GM19395 (cell line): ENCODE data around the gene ITGA5.

ENCODE experiments used
- ATAC-seq: cut with Tn5 transposase; IDR thresholded peaks from one replicate; pipeline ENCODE4 v1.9.1; 2021; ENCODE audit warnings: mild to moderate bottlenecking, moderate library complexity; ENCODE audit not compliant: unreplicated experiment

ITGA5 gene

DNA sequence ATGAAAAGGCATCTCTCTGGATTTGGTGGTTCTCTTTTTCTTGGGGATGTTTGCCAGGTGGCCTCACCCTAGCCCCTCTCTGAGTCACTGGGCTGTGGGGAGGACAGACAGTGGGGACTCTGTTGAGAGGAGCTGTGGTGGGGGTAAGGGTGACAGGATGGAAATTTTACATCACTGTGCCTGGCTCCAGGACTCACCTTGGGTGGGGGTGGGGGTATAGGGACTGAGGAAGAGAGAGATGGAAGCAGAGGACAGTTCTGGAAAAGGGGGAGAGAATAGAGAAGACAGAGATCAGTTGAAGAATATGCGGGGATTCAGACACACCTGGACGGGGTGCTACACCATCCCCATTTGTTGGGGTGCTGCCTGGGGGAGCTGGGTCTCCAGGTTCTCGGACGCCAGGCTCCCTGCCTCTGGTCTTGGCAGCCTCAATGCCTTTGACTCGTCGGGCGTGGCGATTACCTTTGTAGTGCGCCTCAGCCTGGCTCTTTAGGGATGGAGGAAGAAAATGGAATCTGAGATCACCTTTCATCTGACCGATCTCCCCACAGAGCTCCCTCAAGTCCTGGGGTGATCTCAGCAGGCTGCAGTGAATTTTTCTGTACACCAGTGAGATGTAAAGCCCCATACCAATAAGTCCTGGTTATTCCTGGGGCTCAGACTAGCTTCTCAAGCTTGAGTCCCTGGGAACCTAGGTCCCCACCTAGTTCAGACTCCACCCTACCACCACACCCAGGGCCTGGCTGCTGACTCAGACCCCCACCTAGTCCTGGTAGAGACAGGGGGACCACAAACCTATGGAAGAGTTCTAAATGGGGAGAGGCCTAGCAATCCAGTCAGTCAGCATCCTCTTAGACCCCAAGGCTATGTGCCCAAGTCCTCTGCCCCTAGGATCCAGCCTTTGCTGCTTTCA lies 45.2 kb downstream of the ITGA5 start:
- no peak for ATAC-seq

DNA sequence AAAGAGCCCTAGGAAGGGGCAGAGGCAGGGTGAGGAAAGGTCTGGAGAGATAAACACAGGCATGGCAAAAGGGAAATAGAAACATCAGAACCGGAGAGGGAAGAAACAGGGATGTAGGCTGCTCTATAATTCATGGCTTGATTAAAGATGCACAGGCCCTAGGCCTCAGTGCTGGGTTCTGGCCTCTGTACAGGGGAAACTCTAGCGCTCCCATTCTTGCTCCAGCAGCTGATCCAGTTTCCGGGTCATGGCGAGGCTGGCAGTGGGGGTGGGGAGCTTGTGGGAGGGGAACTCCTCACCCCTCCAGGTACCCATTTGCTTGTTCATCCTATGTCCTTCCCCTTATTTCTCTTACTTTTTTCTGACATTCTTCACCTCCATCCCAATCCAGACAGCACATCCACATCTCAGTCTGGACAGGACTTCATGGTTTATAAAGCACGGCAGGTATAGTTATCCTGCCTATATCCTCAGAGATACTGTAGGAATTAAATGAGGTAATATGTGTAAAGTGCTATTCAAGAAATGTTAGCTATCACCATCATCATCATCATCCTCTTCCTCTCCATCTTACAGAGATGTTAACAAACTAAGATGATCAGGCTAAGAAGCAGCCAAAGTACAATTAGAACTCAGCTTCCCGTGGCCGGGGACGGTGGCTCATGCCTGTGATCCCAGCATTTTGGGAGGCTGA lies 46.8 kb downstream of the ITGA5 start:
- ATAC-seq, result no peak

DNA sequence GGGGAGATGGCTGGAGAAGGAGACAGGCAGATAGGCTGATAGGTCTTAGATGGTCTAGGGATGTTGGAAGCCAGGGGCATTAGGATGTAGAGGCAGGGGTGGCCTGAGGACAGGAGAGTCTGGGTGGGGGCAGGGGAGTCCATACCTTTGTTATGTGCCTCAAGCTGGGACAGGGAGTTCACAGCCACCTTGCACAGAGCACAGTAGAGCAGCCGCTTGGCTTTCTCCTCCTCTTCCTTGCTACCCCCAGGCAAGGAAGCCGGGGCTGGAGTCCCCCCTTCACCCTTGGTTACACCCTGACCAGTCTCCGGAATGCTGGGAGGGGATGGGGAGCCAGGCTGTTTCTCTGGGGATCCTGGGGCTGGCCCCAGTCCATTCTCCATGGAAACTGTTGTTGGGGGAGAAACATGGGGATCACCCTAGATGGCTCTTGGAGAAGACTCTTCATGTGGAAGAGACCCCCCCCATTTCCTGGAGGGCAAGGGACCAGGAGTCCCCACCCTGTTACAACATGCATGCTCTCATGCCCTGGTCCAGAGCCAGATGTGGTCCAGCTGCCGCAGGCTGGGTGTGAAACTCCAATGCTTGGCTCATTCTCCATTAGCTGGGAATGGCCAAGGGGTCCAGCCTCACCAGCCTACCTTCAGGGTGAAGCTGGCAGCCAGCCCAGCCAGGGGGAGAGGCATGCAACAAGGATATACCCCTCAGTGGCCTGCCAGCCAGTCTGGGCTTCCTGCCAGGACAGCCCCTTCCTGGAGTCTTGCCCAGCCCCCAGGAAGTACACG lies 47.5 kb downstream of the ITGA5 start:
- no peak for ATAC-seq

DNA sequence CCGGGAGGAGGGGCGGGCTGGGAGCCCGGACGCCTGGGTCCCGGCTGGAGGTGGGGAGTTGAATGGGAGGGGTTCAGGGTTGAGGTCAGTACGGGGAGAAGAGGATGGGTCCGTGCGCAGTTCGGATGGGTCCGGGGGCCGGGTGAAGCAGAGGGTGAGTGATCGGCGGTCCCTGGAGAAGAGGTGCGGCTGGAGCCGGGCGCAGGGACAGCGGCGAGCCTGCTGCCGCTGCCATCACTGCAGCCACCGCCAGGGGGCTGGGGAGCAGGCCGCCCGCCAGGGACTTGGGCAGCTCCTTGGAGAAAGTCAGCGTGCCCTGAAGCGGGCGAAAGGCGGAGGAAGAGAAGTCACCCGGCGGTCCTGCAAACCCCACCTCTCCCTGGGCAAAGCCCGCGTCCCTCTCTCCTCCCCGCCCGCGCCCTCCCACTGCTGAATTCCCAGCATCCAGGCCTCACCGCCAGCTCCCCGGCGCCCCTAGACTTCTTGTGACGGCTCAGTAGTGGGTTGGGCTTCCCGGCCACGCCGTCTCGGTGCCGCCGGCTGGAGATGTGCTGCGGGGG lies 48.8 kb downstream of the ITGA5 start:
- ATAC-seq, result no peak

DNA sequence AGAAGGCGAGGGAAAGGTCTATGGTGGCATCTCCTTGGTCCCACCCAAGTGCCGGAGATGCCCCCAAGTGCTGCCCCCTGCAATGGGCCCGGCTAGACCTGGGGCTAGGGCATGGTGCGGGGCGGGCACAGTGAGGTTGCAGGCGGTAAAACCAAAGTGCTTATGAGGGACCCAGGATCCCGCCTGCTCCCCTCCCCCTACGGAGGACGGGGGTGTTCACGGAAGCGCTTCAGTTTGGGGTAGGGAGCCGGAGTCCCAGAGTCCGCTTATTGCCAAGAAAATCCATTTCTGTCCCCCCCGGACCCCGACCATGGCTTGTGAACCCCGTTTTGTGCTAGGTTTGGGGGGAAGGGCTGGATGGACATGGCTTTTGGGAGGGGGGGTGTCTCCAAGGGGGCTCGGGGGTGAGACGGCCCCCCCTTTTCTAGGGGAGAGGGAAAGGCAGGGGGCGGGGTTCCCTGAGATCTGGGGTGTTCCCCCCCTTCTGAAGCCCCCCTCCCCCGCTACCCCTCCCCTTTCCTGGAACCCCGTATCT lies 49.4 kb downstream of the ITGA5 start:
- ATAC-seq, result no peak

DNA sequence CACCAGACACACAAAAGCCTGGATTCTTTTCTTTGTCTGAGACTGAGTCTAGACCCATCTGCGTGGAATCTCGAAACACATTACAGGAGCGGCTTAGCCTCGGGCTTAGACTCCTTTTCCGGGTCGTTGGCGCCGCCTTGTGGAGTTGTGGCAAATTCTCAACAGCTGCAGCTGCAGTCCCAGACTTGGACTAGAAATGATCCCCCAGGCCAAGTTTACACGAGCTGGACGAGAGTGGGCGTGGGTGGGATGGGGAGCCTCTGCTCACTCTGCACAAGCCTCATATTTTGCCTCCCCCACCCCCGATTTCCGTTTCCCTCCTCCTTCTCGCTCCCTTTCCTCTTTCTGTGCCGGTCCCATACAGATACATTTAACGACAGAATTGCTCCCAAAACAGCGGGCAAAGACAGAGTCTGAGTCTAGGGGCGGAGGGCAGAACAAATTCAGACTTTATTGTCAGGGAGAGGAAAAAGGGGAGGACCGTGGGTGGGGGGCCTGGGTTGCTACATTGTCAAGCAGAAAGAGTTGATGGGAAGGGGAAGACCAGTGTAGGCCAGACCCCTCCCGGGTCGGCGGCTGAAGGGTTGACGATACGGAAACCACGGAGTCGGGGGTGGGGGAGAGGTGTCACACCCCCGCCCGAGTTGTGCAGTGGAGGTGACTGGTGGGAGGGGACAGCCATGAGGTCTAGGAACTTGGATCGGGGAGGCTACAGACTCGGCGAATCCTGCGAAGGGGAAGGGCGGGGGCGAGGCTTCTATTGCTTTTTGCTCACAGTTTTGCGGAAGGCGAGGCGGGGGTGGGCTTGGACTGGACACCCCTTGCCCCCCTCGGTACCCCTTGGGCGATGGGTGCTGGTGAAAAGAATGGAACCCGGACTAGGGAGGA lies 50.1 kb downstream of the ITGA5 start:
- peak; percentile 78 for ATAC-seq

DNA sequence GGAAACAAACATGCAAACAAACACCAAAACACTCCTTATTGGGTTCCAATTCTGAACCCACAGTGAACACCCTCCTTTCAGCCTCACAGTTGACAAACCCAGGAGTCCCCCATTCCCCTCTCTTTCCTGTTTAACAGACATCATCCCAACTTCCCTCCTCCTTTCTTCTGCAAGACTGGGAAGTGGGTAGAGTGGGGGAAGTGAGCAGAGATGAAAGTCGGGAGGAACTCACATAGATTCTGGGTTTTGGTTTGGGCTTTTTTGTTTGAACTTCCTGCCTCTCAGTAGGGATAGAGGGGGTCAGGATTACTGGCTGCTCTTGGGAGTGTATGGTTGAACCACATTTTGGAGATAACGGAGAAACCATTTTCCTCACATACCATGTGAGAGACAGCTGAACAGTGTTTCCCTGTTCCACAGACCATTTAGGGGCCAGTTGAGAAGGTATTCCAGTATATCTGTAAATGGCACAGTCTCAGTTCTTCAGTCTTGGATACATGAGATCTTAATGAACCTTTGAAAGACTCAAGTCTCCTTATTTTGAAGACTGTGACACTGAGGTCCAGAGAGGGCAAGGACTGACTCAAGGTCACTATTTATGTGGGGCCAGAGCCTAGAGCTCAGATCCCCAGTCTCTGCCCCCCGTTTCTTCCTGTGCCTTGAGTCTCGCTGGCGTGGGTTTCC lies 50.9 kb downstream of the ITGA5 start:
- peak; percentile 29 for ATAC-seq

DNA sequence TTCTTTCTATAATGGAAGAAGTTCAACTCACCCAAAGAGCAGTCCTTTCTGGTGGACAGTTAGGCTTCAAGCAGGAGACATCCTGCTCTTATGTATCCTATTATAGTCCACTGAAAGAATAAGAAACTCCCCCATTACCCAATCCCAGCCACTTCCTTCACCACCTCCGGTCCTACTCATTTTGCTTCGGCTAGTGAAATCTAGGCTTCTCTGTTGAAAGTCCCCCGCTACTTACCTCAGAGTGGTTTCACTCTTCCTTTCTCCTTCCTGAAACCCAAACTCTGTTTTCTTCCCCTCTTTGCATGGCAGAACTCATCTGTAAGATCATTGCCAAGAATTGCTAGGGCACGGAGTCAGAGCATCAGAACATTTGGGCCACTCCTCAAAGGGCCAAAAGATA lies 54.7 kb downstream of the ITGA5 start, which contains the start of gene GPR84:
Gene GPR84, minus strand, starts transcription at position 74 of the 400 bp plus-strand sequence. CDS start 635 bp downstream, outside the sequence.
- peak; percentile 57 for ATAC-seq

DNA sequence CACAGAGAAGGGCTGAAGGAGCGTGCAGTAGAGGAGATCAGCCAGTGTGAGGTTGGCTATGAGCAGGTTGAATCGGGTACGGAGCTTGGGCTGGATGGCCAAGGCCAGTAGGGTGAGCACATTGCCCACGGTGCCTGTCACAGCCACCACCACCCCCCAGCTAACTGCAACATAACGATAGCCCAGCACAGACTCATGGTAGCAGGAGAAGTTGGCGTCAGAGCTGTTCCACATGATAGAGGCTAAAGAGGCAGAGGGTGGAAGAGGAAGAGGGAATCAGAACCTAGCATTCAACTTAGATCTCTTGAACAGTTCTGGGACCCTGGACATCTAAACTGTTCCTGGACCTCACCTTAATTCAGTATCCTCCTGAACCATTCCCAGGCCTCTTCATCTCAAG lies 55.4 kb downstream of the ITGA5 start:
- no peak for ATAC-seq

DNA sequence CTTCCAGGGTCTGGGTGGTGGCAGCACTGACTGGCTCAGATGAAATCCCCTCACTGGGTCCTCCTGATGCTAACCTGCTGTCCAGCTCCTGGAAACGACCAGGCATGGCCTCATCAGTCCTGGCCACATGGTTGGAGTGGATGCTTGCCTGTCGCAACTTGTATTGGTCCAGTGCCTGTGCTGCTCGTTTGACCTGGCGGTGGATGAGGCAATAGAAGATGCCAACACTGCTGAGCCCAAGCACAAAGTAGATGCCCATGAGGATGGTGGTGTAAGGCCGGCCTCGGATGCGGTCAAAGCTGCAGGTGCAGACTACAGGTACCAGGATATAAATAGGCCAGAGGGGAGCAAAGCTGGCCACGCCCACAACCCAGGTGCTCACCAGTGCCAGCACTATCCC lies 56.0 kb downstream of the ITGA5 start:
- no peak for ATAC-seq

DNA sequence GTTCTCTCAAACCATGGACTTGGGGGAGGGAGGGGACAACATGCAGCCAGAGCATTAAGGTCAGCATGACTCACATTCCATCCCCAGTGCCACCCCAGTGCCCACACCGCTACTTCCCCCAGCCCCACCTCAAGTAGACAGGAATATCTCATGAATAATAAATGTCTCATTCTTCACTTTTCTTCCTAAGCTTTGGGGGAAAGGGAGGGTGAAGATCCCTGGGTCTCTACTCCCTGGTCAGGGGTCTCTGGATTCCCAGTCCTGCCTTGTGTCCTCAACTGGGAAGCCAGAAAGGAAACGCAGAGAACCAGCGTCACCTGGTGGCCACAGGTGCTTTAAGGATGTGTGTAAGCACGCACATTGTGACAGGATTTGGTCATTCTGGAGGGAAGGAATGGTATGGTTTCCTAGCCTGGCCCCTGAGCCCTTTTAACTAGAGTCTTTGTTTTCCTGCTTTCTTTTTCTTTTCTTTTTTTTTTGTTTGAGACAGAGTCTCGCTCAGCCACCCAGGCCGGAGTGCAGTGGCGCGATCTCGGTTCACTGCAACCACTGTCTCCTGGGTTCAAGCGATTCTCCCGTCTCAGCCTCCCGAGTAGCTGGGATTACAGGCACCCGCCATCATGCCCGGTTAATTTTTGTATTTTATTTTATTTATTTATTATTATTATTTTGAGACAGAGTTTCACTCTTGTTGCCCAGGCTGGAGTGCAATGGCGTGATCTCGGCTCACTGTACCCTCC lies 58.2 kb downstream of the ITGA5 start:
- no peak for ATAC-seq

DNA sequence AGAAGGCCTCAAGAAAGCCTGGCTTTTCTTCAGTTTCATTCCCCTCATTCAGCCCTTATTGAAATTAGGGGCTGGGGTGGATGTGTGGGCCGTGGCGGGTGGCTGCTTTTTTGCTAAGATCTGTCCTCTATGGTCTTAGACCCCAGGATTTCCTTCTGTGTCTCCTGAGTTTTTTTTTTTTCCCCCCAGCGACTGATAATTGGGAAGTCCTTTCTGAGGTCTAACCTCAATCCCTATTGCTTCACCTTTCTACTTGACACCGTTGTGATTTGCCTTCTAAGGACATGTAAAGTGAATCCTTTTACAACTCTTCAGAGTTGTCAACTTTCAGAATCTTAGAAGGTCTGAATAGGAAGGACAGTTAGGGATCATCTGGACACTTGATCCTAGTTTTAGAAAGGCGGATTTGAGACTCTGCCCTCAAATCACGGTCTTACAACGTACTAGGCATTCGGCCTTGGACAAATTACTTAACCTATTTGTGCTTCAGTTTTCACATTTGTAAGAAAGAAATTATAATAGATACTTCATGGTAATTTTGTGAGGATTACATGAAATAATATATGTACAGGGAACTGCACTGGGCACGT lies 59.2 kb downstream of the ITGA5 start:
- ATAC-seq, result no peak

DNA sequence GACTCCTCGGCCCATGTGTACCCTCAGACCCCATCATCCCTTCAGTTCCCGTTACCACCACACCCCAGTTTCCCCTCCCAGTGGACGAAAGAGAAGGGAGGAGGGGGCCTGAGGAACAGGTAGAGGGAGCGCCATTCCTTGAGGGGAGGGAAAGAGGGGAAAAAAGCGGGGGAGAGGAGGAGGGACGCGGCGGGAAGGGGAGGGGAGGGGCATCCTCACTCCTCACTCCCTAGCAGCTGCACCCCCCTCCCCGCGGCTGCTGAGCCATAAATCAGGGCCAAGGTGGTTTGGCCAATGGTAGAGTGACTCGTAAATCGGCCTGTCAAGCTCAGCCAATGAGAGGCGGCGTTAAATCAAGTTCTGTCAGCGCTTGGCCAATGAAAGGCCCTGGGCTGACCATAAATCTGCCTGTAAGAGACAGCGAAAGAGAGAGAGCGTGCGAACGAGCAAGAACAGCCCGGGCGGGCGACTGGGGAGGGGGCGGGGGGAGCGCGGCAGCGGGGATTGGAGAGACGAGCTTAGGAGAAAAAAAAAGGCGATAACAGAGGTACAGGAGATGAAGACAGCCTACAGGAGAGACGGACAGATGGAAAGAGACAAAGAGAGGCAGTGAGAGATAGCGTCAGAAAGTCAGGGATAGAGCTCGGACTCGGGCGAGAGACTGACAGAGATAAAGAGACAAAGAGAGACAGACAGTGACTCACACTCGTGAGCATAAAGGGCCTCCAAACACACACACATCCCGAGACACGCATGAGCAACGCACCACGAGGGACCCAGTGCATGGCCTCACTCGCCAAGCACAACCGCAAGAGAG lies 59.9 kb downstream of the ITGA5 start:
- peak; percentile 99 for ATAC-seq

DNA sequence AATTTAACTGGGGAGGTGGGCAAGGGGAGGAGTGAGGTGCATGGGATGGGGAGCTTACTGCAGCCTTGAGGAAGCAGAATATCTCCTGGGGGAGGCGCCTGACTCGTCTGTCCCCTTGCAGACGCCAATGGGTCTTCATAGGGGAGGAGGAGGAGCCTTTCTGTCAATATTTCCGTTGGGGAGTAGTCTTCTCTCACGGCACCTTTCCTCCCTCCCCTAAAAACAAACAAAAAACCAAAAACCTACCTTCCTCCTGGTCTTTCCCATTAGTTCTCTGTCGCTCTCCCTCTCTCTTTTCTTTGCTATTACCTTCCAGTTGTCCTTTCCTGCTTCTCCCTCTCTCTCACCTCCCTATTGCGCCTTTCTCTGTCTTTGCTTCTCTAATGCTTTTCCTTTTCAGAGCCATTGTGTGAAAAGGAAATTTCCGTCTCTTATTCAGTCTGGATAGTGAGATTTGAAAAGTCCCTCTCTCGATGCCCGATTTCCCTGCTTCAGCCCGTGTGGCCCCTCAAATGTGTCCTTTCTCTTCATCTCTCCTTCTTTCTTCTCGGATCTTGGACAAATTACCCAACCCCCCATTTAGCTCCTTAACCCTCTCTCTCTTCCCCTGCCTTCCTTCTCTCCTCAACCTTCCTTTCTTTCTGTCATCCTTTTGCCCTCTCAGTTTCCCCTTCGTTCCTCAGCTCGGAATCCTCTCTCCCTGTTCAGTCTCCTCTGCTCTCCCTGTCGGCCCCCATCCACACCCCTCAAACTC lies 60.7 kb downstream of the ITGA5 start:
- ATAC-seq, result peak; percentile 33

DNA sequence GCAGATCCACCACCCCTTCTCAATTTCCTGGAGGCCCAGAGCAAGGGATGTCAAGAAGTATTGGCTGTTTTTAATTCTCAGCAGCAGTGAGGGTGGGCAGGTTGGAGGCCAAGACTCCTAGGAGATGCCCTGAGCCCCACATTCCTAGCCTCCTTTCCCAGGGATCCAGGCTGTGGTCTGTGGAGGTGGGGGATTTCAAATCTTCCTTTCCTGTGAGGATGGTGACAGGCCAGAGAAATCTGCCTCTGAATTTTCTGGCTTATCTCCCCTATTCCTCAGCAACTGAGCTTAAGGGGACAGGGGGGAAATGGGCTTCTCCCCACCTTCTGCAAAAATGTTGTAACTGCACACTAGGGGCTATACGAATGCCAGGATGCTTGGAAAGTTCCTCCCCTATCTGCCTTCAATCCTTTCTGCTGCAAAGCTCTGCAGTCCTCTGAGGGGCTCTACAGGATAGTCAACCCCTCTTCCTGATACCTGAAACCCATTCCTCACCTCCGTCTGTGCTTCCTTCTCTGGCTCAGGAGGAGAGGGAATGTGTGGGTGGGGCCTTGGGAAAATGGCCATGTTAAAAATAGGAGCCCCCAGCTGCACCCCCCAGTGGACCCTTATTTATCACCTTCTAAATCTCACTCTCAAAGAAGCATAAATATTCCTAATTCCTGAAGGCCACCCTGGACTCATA lies 61.4 kb downstream of the ITGA5 start:
- no peak for ATAC-seq

DNA sequence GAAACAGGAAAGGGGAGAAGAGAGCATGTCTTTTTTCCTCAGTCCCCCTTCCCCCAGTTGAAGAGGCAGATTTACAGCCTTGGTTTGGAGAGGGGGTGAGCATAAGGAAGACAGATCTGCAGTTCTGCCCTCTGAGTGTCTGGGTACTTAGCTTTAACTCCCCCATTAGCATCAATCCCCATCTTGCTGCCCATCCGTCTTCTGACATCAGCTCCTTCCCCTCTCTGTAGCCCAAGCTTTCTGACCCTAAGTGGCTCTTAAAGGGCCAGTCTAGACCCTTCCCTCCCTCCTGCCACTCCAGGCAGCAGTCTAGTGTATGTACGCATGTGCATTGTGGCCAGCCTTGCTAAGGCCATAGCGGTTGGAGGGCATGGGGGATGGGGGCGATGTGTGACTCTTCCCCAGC lies 62.1 kb downstream of the ITGA5 start:
- ATAC-seq, result no peak
